RWPE1 (cell line): Measurements from ENCODE around the gene ELAVL1.

Source experiments
- CTCF ChIA-PET: fragments of 350-600 bp; sonication (Branson Sonifier 250); formaldehyde crosslinking; extraction: SDS; loops from one replicate; lab custom pipeline; 2021; lab: Yijun Ruan, JAX
- POLR2A ChIA-PET: fragments of 400-600 bp; formaldehyde crosslinking; extraction: SDS; loops from one replicate; lab custom pipeline; 2020; ENCODE audit warnings: antibody characterized with exemption; ENCODE audit not compliant: low non-redundant PET; lab: Yijun Ruan, JAX
- DNase-seq: peaks from one replicate; pipeline ENCODE4 v3.0.0; 2012; ENCODE audit warnings: low spot score
- H3K27ac ChIP-seq: fragments of 450-650 bp; 2 replicates; pipeline ENCODE4 v1.5.1; 2017
- TF ChIP-seq, protein P1 (sequence below): fragments of 450-650 bp; conservative IDR thresholded peaks from 2 replicates; pipeline ENCODE4 v1.5.1; 2017; ENCODE audit warnings: low read depth, mild to moderate bottlenecking

ELAVL1 gene

DNA sequence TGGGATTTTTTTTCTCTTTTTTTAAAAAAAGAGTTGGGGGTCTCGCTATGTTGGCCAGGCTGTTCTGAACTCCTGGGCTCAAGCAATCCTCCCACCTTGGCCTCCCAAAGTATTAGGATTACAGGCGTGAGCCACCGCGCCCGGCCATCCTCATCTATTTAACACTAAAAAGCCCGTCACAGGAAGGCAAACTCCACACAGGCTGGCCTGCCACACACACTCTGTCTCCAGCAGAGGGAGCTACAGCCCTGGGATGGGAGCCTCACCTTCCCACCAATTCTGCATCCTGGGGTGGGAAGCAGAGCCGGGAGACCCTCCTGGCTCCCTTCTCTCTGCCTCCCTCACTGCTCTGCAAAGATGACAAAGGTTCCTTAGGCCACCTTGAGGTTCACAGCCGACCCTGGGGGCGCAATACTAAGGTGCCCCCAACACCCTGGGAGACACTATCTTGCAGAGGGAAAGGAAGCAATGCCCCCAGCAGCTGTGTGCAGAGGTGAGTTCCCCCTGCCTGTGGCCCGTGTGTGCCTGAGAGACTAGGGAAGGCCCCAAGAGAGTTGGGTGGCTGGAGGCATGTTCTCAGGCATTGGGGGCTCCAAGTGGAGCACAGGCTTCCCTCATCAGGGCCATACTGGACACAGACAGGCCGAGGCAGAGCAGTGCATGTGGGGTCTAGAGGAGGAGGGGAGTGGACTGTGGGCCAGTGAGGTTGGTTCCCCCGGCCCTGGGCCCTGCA, 34.6 kb downstream of the ELAVL1 start:
- POLR2A ChIA-PET, result no interaction called here

GRCh38 chr19:7969555-7969939, 35.9 kb downstream of the ELAVL1 start:
- POLR2A ChIA-PET, result no interaction called here
- TF ChIP-seq, protein P1, sequence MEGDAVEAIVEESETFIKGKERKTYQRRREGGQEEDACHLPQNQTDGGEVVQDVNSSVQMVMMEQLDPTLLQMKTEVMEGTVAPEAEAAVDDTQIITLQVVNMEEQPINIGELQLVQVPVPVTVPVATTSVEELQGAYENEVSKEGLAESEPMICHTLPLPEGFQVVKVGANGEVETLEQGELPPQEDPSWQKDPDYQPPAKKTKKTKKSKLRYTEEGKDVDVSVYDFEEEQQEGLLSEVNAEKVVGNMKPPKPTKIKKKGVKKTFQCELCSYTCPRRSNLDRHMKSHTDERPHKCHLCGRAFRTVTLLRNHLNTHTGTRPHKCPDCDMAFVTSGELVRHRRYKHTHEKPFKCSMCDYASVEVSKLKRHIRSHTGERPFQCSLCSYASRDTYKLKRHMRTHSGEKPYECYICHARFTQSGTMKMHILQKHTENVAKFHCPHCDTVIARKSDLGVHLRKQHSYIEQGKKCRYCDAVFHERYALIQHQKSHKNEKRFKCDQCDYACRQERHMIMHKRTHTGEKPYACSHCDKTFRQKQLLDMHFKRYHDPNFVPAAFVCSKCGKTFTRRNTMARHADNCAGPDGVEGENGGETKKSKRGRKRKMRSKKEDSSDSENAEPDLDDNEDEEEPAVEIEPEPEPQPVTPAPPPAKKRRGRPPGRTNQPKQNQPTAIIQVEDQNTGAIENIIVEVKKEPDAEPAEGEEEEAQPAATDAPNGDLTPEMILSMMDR, result no peak
- CTCF ChIA-PET, result no interaction called here
- DNase-seq, result no peak
- peak overlapping the region; percentile 49 for H3K27ac ChIP-seq

More for the DNA sequence above, 34.6 kb downstream of the ELAVL1 start:
- peak overlapping the region; percentile 56 for H3K27ac ChIP-seq
- CTCF ChIA-PET, result interaction anchor here (0.6 to 1.8 kb wide), 5 partner anchors 10 to 283 kb away, joined by 3 to 15 read pairs (median 6); no protein-coding TSS in a partner anchor
- TF ChIP-seq, protein P1, result peak; percentile 78
- DNase-seq, result peak; percentile 44

DNA sequence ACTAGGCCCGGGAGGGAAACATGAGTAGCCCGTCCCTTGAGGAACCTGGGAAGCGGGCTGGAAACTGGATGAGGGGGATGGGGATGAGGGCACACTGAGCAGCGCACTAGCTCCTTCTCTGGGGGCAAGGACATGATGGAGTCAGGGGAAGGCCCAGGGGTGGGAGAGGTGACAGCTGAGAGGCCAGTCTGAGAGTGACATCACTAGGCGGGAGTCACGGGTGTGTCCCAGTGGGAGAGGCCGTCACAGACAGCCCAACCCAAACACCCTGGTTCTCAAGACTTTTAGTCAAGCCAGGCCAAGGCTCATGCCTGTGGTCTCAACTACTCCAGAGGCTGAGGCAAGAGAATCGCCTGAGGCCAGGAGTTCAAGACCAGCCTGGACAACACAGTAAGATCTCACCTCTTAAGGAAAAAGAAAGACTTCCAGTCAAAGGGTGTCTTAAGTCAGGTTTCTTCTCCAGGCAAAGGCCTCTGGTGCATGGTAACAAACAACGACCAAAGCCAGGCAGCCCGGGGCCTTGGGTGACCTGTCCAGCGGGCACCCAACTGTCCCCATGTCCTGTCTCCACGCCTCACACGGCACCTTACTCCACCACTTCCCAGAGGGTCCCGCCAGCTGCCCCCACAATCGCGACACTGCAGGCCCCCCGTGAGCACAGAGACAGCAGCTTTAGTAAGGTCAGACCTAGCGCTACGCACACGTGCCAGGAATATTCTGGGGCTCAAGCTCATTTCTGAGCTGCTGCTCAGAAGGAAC, 36.5 kb downstream of the ELAVL1 start:
- peak overlapping the region; percentile 49 for H3K27ac ChIP-seq
- DNase-seq, result no peak
- TF ChIP-seq, protein P1, result no peak
- POLR2A ChIA-PET, result no interaction called here
- CTCF ChIA-PET, result no interaction called here

DNA sequence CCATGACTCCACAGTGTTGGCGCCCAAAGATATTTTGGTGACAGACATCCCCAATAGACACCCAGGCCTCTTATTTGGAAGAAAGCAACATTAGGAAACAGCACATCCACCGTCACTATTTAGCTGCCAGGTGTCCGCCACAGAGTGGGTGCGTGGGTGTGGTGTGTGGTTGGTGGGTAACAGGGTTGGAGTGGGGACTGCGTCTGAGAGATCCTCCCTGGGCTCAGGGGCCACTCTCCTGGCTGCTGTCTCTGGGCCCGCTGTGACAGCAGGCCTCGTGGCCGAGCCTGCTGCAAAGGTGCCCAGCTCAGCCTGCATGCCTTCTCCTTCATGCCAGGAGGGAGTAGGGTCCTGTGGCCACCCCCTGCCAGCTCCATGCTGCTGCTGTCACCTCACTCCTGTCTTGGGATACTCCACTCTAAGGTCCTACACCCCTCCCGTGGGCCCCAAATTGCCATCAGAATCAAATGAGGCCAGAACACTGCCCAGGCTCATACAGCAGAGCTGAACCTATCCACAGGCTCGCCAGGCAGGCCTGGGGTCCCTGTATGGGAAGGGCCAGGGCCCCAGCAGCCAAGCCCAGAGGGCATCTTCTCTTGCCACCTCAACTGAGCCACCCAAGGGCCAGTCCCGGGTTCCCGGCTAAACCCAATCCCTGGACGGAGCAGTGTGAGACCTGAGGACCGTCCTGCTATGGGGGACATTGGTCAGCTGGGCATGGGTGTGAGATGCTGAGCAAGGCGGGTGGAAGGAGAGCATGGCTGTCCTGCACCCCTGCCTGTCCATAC, 37.2 kb downstream of the ELAVL1 start:
- TF ChIP-seq, protein P1, result no peak
- POLR2A ChIA-PET, result no interaction called here
- H3K27ac ChIP-seq, result peak overlapping the region; percentile 49
- CTCF ChIA-PET, result interaction anchor here (0.5 kb wide), 1 partner anchor 21 kb away, joined by 3 read pairs; no protein-coding TSS in a partner anchor
- DNase-seq, result no peak

DNA sequence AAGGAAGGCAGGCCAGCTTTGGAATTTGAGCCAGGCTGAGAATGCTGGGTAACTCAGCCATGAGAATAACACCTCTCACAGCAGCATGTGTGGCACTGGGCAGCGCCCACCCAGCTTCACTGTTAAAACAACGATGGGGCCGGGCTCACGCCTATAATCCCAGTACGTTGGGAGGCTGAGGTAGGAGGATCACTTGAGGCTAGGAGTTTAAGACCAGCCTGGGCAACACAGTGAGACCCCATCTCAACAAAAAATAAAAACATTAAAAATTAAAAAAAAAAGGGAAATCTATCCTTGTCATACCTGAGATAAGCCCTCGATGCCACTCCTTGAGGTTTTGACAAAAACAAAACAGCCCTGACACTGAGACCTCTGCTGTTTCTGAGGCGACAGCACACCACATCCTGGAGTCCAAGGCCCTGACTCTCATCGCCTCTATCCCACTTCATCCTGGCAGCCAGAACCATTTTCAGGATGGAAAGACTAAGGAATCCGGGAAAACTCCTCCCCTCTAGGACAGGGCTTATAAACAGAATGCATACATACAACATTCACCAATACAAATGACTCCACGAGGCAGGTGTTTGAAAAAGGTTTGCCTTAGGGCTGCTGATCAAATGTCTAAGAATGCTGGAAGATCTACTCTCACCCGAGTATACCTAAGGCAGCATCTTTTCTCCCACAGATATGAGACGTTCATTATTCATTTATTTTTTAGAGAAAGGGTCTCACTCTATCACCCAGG, 39.3 kb downstream of the ELAVL1 start:
- CTCF ChIA-PET, result no interaction called here
- TF ChIP-seq, protein P1, result no peak
- H3K27ac ChIP-seq, result peak overlapping the region; percentile 11; the same call in 1 of the 2 replicates
- no peak for DNase-seq
- POLR2A ChIA-PET, result interaction anchor here (0.6 kb wide), 1 partner anchor 114 kb away, joined by 3 read pairs; no protein-coding TSS in a partner anchor
